Activated naive CD4-positive, alpha-beta T cell treated with Interleukin-2 at 50 U/mL for 16 hours (primary cell): ENCODE results near the gene IGLL5.
"Not testable (repeated sequence)": the region's sequence is repeated elsewhere in the genome, so short reads cannot be mapped to it uniquely, and the experiment has no call there.

Source experiments
- DNase-seq: peaks from one replicate; pipeline ENCODE4 v3.0.0-alpha.2; 2020

The IGLL5 gene

DNA sequence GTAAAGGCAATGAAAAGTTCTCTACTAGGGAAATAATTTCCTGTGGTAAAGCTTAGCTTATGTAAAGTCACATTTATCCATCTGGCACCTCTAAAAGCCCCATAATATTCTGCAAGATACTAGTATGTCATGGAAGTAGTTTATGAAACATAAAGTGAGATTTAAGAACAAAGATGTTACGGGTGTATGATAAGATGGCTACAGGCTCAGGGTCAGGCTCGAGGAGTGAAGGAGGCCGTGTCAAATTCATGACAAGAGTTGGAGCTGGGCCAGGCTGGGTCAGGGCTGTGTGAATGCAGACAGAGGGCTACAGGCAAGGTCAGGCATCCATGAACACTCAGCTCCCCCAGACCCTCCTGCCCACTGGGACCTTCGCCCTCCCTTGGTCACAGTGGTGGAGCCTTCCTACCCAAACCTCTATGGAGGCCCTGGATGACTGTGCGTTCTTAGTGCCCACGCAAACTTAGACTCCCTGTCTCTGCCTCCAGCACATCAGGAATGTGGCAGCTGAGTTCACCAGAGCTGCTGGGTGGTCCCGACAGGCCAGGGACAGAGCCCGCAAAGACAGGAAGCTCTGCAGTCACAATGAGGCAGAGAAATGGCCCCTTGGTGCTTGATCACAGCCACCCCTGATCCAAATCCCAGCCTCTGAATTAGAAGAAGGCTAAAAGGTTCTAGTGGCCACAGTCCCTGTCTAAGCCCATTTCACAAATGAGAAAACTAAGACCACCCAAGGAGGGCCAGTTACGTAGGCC lies 14.8 kb downstream of the IGLL5 start:
- no peak for DNase-seq

DNA sequence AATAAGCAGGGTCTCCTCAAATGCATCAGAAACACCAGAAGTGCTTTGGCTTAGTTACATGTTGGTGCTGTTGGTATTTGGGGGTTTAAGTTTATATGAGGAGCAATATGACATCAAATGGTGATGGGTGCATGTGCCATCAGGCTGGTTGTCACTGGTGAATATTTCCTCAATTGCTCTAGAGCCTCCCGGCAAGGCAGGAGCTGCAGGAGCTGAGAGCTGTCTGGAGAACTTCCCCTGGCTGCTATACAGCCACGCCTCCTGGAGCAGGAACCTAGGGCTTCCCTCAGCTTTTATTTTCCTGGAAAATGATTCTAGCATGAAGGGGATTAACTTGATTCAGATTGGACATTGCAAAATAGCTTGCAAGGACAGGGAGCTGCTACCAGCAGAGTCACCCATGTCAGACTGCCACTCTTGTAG lies 15.8 kb downstream of the IGLL5 start:
- DNase-seq = no peak

DNA sequence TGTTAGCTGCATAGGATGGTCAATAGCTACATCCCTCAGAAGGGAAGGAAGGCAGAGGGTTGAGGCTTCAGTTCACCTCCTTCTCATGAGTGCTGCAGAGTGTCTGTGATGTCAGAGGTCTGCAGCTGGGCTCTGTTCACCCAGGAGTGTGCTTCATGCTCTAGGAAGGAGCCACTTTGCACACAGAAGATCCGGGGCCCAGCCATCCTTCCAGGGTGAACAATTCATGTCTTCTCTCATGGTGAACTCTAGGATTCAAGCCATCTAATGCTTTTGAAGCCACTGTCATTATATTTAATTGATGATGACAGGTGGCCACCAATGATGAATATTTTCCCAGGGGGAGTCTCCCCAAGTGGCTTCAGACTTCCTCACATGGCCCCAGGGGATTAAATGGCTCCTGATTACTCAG lies 16.2 kb downstream of the IGLL5 start:
- DNase-seq = not testable (repeated sequence)

DNA sequence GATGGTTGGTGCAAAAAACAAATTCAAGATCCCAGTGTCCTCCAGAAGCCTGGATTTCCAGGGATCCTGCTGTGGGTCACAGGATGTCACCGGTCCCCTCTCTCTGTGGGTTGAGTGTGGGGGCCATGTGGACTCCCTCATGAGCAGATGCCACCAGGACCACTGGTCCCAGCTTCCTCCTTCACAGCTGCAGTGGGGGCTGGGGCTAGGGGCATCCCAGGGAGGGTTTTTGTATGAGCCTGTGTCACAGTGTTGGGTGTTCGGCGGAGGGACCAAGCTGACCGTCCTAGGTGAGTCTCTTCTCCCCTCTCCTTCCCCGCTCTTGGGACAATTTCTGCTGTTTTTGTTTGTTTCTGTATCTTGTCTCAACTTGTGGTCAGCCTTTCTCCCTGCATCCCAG lies 17.1 kb downstream of the IGLL5 start:
- DNase-seq = not testable (repeated sequence)

DNA sequence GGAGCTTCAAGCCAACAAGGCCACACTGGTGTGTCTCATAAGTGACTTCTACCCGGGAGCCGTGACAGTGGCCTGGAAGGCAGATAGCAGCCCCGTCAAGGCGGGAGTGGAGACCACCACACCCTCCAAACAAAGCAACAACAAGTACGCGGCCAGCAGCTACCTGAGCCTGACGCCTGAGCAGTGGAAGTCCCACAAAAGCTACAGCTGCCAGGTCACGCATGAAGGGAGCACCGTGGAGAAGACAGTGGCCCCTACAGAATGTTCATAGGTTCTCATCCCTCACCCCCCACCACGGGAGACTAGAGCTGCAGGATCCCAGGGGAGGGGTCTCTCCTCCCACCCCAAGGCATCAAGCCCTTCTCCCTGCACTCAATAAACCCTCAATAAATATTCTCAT lies 18.8 kb downstream of the IGLL5 start:
- DNase-seq = not testable (repeated sequence)

DNA sequence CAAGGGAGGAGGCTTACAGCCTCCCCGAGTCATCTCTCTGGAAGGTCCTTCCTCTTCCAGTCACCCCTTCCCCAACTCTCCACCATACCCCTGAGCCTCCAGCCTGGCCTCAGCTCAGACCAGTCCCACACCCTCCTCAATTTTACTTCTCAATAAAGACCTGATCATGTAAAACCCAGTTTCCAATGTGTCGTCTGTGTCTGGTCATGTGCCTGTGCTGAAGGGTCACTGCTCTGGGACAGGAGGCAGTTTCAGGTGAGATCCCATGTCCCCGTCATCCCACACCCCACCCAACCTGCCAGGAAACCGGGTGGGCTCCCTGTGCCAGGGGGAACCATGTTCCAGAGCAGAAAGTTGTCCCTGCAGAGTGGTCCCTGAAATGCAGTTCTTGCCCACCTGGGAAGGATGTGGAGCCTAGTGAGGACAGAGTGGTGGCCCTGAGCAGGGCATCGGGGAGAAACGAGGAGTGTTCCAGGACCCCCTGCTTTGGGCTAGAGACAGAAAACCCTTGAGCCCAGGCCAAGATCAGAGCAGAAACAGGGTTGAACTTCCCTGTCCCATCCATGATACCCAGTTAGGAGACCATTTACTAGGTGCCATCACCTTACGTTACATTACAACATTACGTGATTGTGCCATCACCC lies 19.4 kb downstream of the IGLL5 start:
- no peak for DNase-seq

DNA sequence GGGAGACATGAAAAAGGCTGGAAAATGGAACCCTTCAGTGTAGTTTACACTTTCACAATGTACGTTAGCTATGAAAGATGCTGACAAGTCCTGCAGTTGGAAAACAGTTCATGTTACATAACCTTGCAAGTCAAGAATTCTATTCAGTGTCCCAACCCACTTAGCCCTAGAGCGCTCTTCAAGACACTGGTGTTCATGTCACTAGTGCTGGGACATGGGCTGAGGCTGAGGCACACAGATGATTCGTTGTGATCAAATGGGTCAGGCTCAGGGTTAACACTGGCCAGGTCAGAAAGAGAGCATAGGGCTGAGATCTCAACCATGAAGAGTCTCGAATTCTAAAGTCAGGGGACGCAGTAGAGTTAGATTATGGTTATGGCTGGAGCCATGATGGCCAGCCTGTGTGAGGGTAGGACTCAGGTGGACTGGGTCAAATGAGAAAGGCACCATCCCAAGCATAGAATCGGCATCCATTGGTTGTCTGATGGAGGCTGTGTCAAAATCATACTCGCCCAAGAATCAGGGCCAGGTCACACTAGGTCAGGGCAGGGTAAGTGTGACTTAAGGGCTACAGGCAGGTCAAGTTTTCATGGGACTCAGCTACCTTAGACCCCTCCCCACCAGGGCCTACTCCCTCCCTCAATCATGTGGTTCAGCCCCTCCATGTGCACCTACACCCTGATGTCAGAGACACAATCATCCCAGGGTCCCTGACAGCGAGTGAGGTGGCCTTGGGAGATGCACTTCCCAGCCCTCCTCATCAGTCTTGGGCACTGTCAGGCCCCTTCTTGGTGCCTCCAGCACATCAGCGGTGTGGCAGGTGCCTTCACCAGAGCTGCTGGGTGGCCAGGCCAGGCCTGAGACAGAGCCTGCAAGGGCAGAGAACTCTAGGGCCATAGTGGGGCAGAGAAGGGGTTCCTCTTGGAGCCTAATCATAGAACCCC lies 20.2 kb downstream of the IGLL5 start:
- DNase-seq = no peak

DNA sequence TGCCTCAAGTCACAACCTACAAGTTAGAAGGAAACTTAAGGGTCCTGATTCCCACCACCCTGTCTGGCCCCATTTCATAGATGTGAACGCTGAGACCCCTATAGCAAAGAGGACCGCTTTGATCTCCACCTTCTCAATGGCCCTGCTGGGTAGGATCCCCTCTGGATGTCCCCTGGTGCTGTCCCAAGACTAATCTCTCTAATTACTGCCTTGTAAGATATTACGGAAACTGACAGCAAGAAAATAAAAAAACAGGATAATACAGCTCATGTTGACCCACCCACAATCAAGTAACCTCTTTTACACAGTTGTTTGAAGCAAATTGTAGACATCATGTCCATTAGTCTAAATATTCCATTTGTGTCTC lies 20.9 kb downstream of the IGLL5 start:
- no peak for DNase-seq

DNA sequence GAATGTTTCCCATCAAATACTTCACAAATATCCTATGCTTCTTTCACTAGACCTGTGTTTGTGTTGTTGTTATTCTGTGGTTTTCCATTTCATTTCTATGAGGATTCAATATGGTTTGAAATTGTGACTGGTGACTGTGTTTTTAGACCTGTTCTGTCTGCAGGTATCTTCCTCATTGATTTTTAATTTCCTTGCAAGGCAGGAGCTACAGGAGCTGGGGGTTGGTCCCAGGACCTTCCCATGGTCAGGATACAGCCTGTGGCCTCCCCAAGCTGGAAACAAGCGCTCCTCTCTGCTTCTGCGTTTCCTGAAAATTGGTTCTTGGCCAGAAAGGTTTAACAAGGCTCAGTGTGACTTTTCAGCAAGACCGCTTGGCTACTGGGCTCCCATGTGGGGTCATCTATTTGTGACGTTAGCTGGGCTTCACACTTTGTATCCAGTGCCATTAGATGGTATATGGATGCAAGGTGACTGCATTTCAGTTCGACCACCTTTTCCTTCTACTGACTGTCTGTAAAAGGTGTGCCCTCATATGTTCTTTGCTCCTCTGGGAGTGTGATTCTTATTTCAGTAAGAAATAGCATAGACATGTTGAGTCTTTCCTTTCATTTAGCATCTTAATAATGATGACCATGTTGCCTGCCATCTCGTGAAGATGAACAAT lies 21.5 kb downstream of the IGLL5 start:
- no peak for DNase-seq

DNA sequence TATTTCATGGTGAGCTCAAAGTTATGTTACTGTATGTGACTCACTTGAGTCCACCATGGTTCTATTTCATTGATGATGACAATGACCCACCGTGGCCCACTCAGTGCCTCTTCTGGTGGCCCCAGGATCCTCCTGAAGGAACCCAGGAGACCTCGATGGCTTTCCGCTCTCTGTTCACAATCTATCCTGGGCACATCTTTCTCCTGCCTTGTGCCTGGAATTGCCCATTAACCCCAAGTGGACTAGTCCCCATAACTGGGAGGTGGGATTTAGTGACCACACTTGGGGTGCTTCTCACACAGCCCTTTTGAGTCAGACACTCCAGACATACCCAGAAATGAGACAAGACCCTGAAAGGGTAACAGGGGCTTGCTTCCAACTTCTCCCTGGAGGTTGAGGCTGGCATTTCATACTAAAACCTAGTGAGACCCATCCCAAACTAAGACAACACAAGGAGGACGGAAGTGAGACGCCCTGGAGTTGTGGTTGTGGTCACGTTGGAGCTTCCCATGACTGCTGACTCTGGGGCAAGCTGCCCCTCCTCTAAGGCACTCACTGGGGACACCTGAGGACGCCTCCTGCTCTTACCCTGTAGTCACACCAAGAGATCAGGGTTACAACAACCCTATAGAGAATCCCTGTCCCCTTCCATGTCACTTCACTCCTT lies 22.1 kb downstream of the IGLL5 start:
- DNase-seq = no peak

DNA sequence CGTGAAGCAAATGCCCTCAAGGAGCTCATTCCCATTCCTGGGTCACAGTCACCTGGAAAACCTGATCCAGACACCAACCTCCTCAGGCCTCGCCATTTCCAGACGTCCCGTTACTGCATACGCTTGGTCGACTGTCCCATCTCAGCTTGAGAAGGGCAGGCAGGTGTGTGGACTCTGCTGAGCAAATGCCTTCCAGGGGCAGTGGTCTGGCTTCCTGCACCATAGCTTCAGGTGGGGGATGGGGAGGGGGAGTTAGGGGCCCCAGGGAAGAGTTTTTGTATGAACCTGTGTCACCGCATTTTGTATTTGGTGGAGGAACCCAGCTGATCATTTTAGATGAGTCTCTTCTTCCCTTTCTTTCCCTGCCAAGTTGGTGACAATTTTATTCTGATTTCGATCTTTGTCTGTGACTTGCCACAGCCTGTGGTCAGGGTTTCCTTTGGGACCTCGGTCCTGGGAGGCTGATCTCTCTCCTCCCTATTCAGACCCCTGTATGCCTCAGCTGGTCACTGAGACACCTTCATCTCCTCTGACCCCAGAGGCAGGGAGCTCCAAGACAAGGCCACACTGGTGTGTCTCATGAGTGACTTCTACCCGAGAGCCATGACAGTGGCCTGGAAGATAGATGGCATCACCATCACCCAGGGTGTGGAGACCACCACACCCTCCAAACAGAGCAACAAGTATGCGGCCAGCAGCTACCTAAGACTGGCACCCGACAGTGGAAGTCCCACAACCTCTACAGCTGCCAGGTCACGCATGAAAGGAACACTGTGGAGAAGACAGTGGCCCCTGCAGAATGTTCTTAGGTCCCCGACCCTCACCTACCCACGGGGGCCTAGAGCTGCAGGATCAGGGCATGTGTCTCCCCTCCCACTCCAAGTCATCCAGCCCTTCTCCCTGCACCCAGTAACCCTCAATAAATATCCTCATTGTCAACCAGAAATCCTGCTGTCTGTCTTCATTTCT lies 22.9 kb downstream of the IGLL5 start:
- no peak for DNase-seq

DNA sequence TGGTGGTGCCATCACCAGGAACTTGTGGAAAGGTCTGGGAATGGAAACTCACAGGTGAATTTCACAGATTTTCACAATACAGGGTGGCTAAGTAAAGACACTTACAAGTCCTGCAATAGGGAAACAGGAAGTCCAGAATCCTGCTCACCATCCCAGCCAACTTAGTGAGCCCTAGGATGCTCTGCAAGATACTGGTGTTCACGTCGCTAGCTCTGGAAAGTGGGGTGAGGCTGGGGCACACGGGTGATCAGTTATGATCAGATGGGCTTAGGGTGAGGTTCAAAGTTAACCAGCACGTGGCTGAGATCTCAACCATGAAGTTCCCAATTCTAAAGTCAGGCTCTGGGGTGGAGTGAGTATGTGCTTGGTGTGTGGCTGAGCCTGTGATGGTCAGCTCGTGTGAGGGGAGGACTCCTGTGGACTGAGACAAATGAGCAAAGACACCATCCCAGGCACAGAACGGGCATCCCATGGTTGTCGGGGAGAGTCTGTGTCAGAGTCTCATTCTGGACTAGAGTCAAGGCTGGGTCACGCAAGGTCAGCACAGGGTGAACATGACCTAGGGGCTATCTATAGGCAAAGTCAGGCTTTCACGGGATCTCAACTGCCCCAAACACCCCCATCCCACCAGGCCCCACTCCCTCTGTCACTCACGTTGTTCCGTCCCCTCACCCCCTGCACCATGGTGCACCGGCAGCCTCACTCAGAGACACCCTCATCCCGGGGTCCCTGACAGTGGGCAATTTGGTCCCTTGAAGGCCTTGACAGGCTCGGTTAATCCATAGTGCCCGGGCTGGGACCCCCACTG lies 23.9 kb downstream of the IGLL5 start:
- no peak for DNase-seq

DNA sequence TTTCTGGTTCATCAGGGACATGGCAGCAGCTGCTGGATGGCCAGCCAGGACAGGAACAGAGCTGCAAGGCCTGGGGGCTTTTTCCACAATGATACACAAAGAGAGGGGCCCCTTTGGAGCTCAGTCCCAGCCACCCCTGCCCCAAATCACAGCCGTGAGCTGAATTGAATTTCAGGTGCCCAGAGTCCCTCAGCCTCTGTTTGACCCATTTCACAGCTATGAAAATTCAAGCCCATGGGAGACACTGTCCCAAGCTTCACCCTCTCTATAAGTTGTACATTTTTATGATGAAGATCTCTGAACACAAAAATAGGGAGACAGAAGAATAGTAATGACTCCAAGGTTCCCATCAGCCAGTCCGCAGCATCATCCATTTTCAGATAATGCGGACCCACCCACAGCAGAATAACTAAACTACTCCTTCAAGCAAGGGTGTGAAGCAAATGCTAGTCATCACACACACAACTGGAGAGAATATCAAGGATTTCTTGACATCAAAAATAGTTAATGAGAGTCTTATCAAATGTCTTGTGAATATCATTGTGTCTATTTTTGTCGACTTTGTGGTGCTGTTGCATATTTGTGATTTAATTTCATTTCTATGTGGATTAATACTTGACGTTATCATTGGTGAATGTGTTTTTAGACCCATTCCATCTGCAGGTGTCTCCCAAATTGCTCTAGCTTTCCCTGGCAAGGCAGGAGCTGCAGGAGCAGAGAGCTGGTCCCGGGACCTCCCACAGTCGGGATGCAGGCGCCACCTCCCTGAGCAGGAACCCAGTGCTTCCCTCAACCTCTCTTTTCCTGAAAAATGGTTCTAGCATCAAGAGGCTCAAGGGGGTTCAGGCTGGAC lies 24.7 kb downstream of the IGLL5 start:
- no peak for DNase-seq

DNA sequence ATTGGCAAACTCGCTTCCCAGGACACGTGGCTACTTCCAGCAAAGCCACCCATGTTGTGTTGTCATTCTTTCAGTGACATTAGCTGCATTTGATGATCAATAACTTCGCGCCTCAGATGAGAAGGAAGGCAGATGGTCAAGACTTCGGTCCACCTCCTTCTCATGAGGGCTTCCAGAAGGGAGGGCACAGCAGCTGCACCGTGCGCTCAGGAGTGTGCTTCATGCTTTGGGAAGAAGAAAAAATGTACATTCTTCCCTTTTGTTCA lies 25.3 kb downstream of the IGLL5 start:
- DNase-seq = no peak

DNA sequence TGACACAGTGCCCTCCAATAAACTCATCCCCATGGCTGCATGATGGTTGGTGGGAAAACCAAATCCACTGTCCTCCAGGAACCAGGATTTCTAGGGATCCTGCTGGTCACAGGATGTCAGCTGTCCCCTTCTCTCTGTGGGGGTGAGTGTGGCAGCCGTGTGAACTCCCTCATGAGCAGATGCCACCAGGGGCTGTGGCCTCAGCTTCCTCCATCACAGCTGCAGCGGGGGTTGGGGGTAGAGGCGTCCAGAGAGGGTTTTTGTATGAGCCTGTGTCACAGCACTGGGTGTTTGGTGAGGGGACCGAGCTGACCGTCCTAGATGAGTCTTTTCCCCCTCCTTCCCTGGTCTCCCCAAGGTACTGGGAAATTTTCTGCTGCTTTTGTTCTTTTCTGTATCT lies 26.4 kb downstream of the IGLL5 start:
- no peak for DNase-seq

DNA sequence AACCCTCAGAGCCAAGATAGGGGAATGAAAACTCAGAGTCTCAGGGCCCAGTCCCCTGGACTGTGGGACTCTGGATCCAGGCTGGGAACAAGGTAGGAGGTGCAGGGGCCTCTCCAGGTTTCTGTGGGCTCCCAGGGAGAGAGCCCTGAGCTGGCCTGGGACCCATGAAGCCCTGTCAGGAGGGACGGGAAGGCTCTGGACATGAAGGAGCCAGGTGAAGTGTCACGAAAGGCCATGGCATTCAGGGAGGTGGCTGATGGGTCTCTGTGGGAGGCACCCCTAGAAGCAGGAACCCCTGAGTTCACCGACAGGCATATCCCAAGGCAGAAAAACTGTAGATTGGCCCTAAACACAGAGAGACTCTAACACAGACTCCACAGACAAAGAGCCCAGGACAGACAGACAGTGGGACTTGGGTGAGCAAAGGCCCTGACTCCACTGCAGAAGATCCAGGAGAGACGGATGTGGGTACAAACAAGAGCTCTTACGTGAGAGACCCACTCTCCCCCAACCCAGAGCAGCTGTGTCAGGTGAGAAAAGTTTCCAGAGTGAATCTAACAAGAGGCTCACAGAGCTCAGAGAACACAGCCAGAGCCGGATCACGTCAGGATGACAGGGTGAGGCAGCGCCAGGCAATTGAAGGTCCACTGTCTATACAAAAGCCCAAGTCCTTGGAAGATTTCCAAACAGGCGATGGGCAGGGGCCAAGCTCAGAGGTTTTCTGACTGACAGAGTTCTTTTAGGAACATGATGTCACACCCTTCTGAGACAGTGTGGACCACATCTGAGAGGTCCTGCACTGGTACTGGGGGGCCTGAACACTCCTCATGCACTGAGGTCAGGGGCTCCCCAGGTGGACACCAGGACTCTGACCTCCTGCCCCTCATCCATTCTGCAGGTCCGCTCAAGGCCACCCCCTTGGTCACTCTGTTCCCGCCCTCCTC lies 27.4 kb downstream of the IGLL5 start:
- DNase-seq = no peak

DNA sequence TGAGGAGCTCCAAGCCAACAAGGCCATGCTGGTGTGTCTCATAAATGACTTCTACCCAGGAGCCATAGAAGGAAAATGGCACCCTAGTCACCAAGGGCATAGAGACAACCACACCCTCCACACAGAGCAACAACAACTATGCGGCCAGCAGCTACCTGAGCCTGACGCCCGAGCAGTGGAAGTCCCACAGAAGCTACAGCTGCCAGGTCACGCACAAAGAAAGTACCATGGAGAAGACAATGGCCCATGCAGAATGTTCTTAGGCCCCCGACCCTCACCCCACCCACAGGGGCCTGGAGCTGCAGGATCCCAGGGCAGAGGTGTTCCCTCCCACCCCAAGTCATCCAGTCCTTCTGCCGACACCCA lies 28.0 kb downstream of the IGLL5 start:
- DNase-seq = no peak

DNA sequence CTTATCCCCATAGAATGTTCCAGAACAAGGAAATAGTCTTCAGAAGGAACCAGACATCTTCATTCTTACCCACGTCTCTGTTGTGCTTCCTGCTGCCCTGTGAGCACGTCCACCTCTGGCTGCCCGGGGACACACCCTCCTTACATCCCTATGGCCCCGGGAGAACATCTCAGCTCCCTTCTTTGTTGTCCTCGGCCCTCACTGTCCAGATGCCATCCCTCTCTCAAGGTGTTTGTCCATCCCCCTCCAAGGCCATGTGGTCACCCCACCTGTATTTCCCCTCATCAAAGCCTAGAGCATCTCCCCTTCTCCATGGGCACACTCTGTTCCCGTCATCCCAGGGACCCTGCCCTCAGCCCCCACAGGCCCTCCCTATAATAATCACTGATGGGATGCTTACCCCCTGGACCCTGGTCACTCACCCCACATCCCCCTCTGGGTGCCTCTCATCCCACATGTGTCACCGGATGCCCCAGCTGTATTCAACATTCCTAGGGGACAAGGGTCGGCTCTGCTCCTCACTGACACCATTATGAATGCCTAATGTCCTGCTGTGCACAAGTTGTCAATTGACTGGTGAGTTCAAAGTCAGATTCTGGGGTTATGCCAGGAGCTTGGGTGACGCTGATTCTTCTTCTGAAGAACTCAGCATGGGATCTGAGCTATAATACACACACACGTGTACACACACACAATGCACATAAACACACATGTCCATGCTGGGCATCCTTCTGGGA lies 28.8 kb downstream of the IGLL5 start:
- no peak for DNase-seq
